Progenitor cell of endocrine pancreas (in vitro differentiated cells): ENCODE results near the gene TMIE. TPM values are rescaled to one million over a fixed set of nuclear protein-coding genes. Genes with fewer than 3 reads are reported as not detected.

Experiments used
- DNase-seq: peaks from one replicate; pipeline ENCODE4 v3.0.0; 2021; ENCODE audit warnings: low spot score; ENCODE audit not compliant: unreplicated experiment
- H3K27ac Mint-ChIP-seq: 2 replicates; pipeline ENCODE4 v1.8.0; 2021; ENCODE audit warnings: mild to moderate bottlenecking, moderate library complexity, mixed read lengths
- H3K27me3 Mint-ChIP-seq: 2 replicates; pipeline ENCODE4 v1.8.0; 2021; ENCODE audit warnings: mixed read lengths
- H3K36me3 Mint-ChIP-seq: 2 replicates; pipeline ENCODE4 v1.8.0; 2022; ENCODE audit warnings: mixed read lengths; ENCODE audit not compliant: insufficient read depth
- H3K4me1 Mint-ChIP-seq: 2 replicates; pipeline ENCODE4 v1.8.0; 2021; ENCODE audit warnings: low read depth, mixed read lengths
- H3K4me3 Mint-ChIP-seq: 2 replicates; pipeline ENCODE4 v1.8.0; 2021; ENCODE audit warnings: low read depth, mild to moderate bottlenecking, moderate library complexity, mixed read lengths
- H3K9me3 Mint-ChIP-seq: 2 replicates; pipeline ENCODE4 v1.8.0; 2021; ENCODE audit warnings: low read depth, mixed read lengths
- total RNA-seq: library from RNA; stranded (reverse); gene quantifications from 2 replicates; pipeline ENCODE4 v1.2.1, GENCODE V29; 2021
- TF ChIP-seq, protein P1 (sequence below): fragments of 200-600 bp; sonication (generic); IDR thresholded peaks from one replicate; pipeline ENCODE4 v1.5.0; 2021; ENCODE audit warnings: antibody characterized with exemption, mild to moderate bottlenecking; ENCODE audit not compliant: unreplicated experiment

TMIE gene
- total RNA-seq, 1 donor from 2014 or later, result 0.50 TPM

DNA sequence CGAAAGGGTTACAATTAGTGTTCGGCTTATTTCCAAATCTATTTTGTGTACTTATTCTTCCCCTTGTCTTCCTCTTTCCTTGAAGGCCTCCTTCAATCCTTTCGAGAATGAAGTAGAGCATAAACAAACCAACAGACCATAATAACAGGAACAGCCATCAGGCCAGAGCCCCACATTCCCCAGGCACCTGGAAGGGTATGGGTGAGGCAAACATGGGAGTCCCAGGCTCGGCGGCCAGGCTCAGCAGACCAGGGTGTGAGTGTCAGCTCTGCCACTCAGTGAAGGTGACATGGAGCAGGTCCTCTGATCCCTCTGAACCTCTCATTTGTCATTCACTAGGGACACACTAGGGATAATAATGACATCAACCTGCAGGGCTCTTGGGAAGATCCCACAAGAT, 21.5 kb upstream of the TMIE start:
- Mint-ChIP-seq H3K27ac (no peak overlapping the region), H3K27me3 (peaks cover 76% of the 10 kb centered on the region)
- TF ChIP-seq, protein P1, sequence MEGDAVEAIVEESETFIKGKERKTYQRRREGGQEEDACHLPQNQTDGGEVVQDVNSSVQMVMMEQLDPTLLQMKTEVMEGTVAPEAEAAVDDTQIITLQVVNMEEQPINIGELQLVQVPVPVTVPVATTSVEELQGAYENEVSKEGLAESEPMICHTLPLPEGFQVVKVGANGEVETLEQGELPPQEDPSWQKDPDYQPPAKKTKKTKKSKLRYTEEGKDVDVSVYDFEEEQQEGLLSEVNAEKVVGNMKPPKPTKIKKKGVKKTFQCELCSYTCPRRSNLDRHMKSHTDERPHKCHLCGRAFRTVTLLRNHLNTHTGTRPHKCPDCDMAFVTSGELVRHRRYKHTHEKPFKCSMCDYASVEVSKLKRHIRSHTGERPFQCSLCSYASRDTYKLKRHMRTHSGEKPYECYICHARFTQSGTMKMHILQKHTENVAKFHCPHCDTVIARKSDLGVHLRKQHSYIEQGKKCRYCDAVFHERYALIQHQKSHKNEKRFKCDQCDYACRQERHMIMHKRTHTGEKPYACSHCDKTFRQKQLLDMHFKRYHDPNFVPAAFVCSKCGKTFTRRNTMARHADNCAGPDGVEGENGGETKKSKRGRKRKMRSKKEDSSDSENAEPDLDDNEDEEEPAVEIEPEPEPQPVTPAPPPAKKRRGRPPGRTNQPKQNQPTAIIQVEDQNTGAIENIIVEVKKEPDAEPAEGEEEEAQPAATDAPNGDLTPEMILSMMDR, result no peak

DNA sequence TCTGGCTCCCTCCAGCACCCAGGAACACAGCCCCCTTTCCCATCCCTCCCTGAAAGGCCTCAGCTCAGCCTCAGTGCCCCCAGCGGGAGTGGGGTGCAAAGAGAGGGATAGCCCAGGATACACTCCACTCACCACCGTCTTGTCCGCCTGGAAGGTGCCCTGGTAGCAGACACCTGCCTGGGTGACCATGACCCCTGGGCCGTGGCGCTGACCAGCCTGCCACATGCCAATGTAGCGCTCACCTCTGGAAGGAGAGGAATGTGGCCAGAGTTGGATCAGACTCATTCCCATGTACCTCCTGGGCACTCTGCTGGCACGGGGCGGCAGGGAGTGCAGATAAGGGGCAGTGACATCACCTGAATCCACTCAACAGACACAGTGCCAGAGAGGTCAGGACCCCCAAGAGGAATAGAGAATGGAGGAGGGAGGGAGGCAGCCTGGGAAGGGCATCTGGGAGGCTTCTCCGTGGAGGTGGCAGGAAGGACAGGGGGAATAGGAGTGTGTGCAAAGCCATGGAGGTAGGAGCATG, 20.8 kb upstream of the TMIE start:
- TF ChIP-seq, protein P1, result no peak
- H3K9me3 Mint-ChIP-seq, result no peaks in the 10 kb centered on the region

More for the DNA sequence above, 21.5 kb upstream of the TMIE start:
- Mint-ChIP-seq H3K4me3 (no peak overlapping the region), H3K36me3 (no peaks in the 10 kb centered on the region), H3K4me1 (peaks cover 4% of the 10 kb centered on the region), H3K9me3 (no peaks in the 10 kb centered on the region)
- no peak for DNase-seq

DNA sequence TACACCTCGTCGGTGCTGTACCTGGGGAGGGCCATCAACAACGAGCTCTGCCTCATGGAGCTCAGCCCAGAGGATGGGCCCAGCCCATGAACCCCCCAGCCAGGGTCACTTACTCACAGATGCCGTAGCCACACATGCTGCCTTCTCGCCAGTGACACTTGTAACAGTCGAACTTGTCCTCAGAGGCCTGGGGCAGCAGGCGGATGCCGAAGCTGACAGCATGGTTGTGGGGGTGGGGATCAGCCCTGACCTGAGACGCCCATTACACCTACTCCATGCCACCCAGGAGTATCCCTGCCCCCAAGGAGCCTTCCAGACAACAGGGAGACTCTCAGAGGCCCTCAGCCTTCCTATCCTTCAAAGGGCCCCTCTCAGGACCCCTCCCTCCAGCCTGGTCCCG, 19.8 kb upstream of the TMIE start:
- H3K27me3 Mint-ChIP-seq, result peaks cover 73% of the 10 kb centered on the region
- DNase-seq, result no peak
- no peak overlapping the region for H3K4me3 Mint-ChIP-seq
- H3K9me3 Mint-ChIP-seq, result no peaks in the 10 kb centered on the region
- TF ChIP-seq, protein P1, result no peak
- no peaks in the 10 kb centered on the region for H3K36me3 Mint-ChIP-seq
- H3K27ac Mint-ChIP-seq, result no peak overlapping the region
- no peaks in the 10 kb centered on the region for H3K4me1 Mint-ChIP-seq

More for the DNA sequence above, 20.8 kb upstream of the TMIE start:
- DNase-seq, result no peak
- H3K27me3 Mint-ChIP-seq, result peaks cover 77% of the 10 kb centered on the region
- peaks cover under 1% of the 10 kb centered on the region for H3K4me1 Mint-ChIP-seq
- H3K36me3 Mint-ChIP-seq, result no peaks in the 10 kb centered on the region
- H3K4me3 Mint-ChIP-seq, result no peak overlapping the region
- no peak overlapping the region for H3K27ac Mint-ChIP-seq

DNA sequence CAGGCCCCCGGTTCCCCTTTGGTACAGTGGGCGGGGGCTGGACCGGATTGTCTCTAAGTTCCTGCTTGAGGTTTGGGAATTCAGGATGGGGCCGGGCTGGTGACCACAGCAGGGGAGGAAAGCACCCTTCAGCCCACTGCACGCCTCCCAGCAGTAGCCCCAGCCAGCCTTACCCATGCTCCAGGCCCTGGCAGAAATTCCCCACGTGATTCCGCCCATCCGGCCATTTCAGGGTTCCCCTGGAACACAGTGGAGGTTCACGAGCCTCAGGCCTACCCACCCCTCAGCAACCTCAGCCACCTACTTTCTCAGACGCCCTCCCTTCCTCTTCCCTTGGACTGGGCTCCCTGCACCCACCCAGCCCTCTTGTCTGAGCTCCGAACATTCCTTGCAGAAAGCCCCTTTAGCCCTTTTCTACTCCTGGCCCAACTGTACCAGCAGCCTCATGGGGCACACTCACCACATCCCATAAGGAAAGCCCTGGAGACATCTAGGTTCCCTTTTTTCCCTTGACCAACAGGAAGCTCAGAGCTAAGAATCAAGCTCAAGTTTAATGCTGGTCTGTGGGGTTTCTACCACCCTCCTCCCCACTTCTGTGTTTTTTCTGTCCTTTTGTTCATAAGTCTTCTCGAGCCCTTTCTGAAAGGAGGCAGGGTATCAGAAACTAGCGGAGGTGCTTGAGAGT, 19.2 kb upstream of the TMIE start:
- no peak overlapping the region for H3K27ac Mint-ChIP-seq
- peaks cover 74% of the 10 kb centered on the region for H3K27me3 Mint-ChIP-seq

DNA sequence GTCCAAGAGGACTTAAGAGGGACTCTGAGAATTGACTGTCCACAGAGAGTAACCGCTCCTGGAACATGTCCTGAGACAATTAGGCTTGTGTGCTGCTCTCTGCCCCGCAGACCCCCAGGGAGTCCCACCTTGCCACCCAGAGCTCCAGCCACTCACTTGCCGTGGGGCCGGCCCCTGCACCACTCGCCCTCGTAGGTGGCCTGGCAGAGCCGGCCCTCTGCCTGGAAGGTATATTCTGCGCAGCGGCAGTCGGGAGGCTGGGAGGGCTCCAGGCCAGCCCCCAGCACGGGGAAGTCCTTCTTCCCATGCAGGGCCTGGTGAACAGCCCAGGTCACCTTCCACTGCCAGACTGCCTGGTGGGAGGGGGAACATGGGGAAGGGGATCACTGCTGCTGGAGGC, 18.2 kb upstream of the TMIE start:
- Mint-ChIP-seq H3K4me3 (no peak overlapping the region), H3K9me3 (no peaks in the 10 kb centered on the region), H3K4me1 (no peaks in the 10 kb centered on the region), H3K36me3 (no peaks in the 10 kb centered on the region), H3K27ac (no peak overlapping the region), H3K27me3 (peaks cover 65% of the 10 kb centered on the region)
- DNase-seq, result no peak
- TF ChIP-seq, protein P1, result no peak

More for the DNA sequence above, 19.2 kb upstream of the TMIE start:
- TF ChIP-seq, protein P1, result no peak
- Mint-ChIP-seq H3K4me3 (no peak overlapping the region), H3K36me3 (no peaks in the 10 kb centered on the region), H3K9me3 (no peaks in the 10 kb centered on the region), H3K4me1 (no peaks in the 10 kb centered on the region)
- DNase-seq, result no peak
